Uterus (tissue), 4 donors: ENCODE measurements around the gene SMIM21. TPM values are rescaled to one million over a fixed set of nuclear protein-coding genes. Genes with fewer than 3 reads are reported as not detected.

ENCODE experiments used
- DNase-seq, 2 donors: peaks; one replicate each; pipeline ENCODE4 v3.0.0-alpha.2; 2019 to 2020
- H3K27ac ChIP-seq, 2 donors: fragments of 200-600 bp; sonication (generic); 1 replicate in 1 of 2; 2 replicates in 1 of 2; pipeline ENCODE4 v1.5.1; 2016 to 2018
- H3K27me3 ChIP-seq, 2 donors: fragments of 200-600 bp; sonication (generic); one replicate each; pipeline ENCODE4 v1.5.1; 2018 to 2019; ENCODE audit warnings: control low read depth in 1 of 2
- H3K36me3 ChIP-seq, 2 donors: fragments of 200-600 bp; sonication (generic); one replicate each; pipeline ENCODE4 v1.5.1; 2019; ENCODE audit warnings: control low read depth in 1 of 2
- H3K4me1 ChIP-seq, 2 donors: fragments of 200-600 bp; sonication (generic); one replicate each; pipeline ENCODE4 v1.5.1; 2018 to 2019; ENCODE audit warnings: control low read depth in 1 of 2
- H3K4me3 ChIP-seq, 2 donors: fragments of 200-600 bp; sonication (generic); 1 replicate in 1 of 2; 2 replicates in 1 of 2; pipeline ENCODE4 v1.5.1; 2018 to 2019; ENCODE audit warnings: mild to moderate bottlenecking in 1 of 2
- H3K9me3 ChIP-seq, 2 donors: fragments of 200-600 bp; sonication (generic); one replicate each; pipeline ENCODE4 v1.5.1; 2019; ENCODE audit warnings: control low read depth in 1 of 2
- CTCF ChIP-seq, 4 experiments: fragments of 200-600 bp in 2 of 4; fragments of 450-650 bp in 2 of 4; sonication (generic) in 2 of 4; IDR thresholded peaks; one replicate each; pipeline ENCODE4 v1.5.1; 2016 to 2019; ENCODE audit warnings: antibody characterized with exemption in 4 of 4, mild to moderate bottlenecking in 2 of 4, moderate library complexity in 1 of 4
- POLR2A ChIP-seq, 2 donors: fragments of 450-650 bp; IDR thresholded peaks; one replicate each; pipeline ENCODE4 v1.6.1; 2016; ENCODE audit warnings: antibody characterized with exemption in 2 of 2, mild to moderate bottlenecking in 1 of 2, moderate library complexity in 1 of 2
- intact Hi-C: fragments of 100-400 bp; cut with DNase I; formaldehyde crosslinking; loops from one replicate; pipeline ENCODE4 v1.15.1; 2023; ENCODE audit warnings: low total_unique reads
- total RNA-seq, 4 donors: library from RNA; depleted of rRNA in 3 of 4; stranded (reverse); fragments of >200 nt in 3 of 4; gene quantifications; one replicate each; pipeline versions ENCODE4 v1.1.0 to v1.2.4, GENCODE V29; 2014 to 2023
- donor health status: DM: yes; HTN: yes; CAD: no.

Gene SMIM21
- total RNA-seq, 4 donors from 2014 or later = not detected

- intact Hi-C loops = no loop called here
- no peak for DNase-seq
- no peak for TF ChIP-seq POLR2A (IDR thresholded peaks at IDR 0.05)
- TF ChIP-seq CTCF (IDR thresholded peaks at IDR 0.05) = no peak
- no peak overlapping the region for H3K4me3 ChIP-seq
- H3K4me1 ChIP-seq = no peaks in the 10 kb centered on the region
- no peaks in the 10 kb centered on the region for H3K36me3 ChIP-seq
- no peaks in the 10 kb centered on the region for H3K9me3 ChIP-seq
- H3K27me3 ChIP-seq = no peaks in the 10 kb centered on the region
- H3K27ac ChIP-seq = no peak overlapping the region
These were observed 5.6 kb upstream of the SMIM21 start for GRCh38 chr18:75433098-75433497.

- no peak for DNase-seq
- TF ChIP-seq POLR2A (IDR thresholded peaks at IDR 0.05) = no peak
- Histone ChIP-seq H3K27me3 (no peaks in the 10 kb centered on the region), H3K9me3 (no peaks in the 10 kb centered on the region), H3K27ac (no peak overlapping the region), H3K4me1 (no peaks in the 10 kb centered on the region), H3K36me3 (no peaks in the 10 kb centered on the region), H3K4me3 (no peak overlapping the region)
- intact Hi-C loops = no loop called here
These were observed 2.5 kb upstream of the SMIM21 start for GRCh38 chr18:75429975-75430374.

GRCh38 chr18:75428490-75428889, 987 bp upstream of the SMIM21 start:
- H3K36me3 ChIP-seq = no peaks in the 10 kb centered on the region
- intact Hi-C loops = no loop called here

GRCh38 chr18:75422341-75422910, 5.1 kb downstream of the SMIM21 start:
- intact Hi-C loops = no loop called here
- TF ChIP-seq CTCF (IDR thresholded peaks at IDR 0.05) (no peak), POLR2A (IDR thresholded peaks at IDR 0.05) (no peak)
- no peaks in the 10 kb centered on the region for H3K9me3 ChIP-seq

More at GRCh38 chr18:75428490-75428889, 987 bp upstream of the SMIM21 start:
- Histone ChIP-seq H3K9me3 (no peaks in the 10 kb centered on the region), H3K4me1 (no peaks in the 10 kb centered on the region), H3K27ac (no peak overlapping the region), H3K27me3 (no peaks in the 10 kb centered on the region), H3K4me3 (no peak overlapping the region)
- TF ChIP-seq CTCF (IDR thresholded peaks at IDR 0.05) (no peak), POLR2A (IDR thresholded peaks at IDR 0.05) (no peak)
- no peak for DNase-seq

GRCh38 chr18:75421656-75422055, 5.8 kb downstream of the SMIM21 start:
- H3K4me1 ChIP-seq = no peaks in the 10 kb centered on the region
- no peaks in the 10 kb centered on the region for H3K9me3 ChIP-seq
- TF ChIP-seq CTCF (IDR thresholded peaks at IDR 0.05) (no peak), POLR2A (IDR thresholded peaks at IDR 0.05) (no peak)
- H3K27ac ChIP-seq = no peak overlapping the region
- H3K27me3 ChIP-seq = no peaks in the 10 kb centered on the region
- no peak overlapping the region for H3K4me3 ChIP-seq
- intact Hi-C loops = no loop called here
- DNase-seq = no peak
- no peaks in the 10 kb centered on the region for H3K36me3 ChIP-seq

More at GRCh38 chr18:75422341-75422910, 5.1 kb downstream of the SMIM21 start:
- no peak overlapping the region for H3K4me3 ChIP-seq
- DNase-seq = no peak
- no peaks in the 10 kb centered on the region for H3K27me3 ChIP-seq
- H3K36me3 ChIP-seq = no peaks in the 10 kb centered on the region
- no peak overlapping the region for H3K27ac ChIP-seq
- H3K4me1 ChIP-seq = no peaks in the 10 kb centered on the region
